GM10248 (cell line): ENCODE results near the gene PFKFB3.

ENCODE experiments used
- CTCF ChIA-PET: fragments of 300-600 bp; sonication (Branson Sonifier 250); formaldehyde crosslinking; extraction: SDS; loops from one replicate; lab custom pipeline; 2021; ENCODE audit warnings: antibody characterized with exemption; lab: Yijun Ruan, JAX
- POLR2A ChIA-PET: fragments of 350-650 bp; sonication (Branson Sonifier 250); formaldehyde crosslinking; extraction: SDS; loops from one replicate; lab custom pipeline; 2020; ENCODE audit warnings: antibody characterized with exemption; lab: Yijun Ruan, JAX
- DNase-seq: peaks from one replicate; pipeline ENCODE4 v3.0.0; 2012; ENCODE audit errors: extremely low spot score
- TF ChIP-seq, protein P1 (sequence below): IDR thresholded peaks from 2 replicates; pipeline ENCODE4 v1.5.1; 2012; ENCODE audit warnings: mild to moderate bottlenecking, low read depth; ENCODE audit errors: extremely low read depth, missing control alignments, control extremely low read depth

PFKFB3 gene

DNA sequence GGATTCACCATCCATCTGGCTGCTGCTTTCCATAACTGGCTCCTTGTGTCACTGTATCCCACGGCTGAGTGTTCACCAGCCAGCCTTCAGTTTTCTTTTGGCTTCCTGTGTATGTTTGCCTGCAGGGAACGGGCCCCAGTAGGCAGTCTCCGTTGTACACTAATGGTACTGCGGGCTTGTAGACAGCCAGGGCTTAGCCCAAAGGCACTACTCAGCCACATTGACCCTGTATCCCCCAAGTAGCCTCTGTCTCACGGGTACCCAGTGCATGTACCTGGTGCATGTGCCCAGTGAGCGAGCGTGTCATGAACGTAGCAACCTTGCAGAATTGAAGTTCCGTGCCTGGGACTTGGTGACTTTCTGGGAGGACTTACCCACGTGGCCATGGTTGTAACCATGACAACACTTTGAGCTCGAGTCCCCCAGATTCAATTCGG, 6.1 kb downstream of the PFKFB3 start:
- TF ChIP-seq, protein P1, sequence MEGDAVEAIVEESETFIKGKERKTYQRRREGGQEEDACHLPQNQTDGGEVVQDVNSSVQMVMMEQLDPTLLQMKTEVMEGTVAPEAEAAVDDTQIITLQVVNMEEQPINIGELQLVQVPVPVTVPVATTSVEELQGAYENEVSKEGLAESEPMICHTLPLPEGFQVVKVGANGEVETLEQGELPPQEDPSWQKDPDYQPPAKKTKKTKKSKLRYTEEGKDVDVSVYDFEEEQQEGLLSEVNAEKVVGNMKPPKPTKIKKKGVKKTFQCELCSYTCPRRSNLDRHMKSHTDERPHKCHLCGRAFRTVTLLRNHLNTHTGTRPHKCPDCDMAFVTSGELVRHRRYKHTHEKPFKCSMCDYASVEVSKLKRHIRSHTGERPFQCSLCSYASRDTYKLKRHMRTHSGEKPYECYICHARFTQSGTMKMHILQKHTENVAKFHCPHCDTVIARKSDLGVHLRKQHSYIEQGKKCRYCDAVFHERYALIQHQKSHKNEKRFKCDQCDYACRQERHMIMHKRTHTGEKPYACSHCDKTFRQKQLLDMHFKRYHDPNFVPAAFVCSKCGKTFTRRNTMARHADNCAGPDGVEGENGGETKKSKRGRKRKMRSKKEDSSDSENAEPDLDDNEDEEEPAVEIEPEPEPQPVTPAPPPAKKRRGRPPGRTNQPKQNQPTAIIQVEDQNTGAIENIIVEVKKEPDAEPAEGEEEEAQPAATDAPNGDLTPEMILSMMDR = no peak
- CTCF ChIA-PET = interaction anchor here (1.6 to 2.8 kb wide), 2 partner anchors 12 to 193 kb away, joined by 5 to 20 read pairs; no protein-coding TSS in a partner anchor
- POLR2A ChIA-PET = no interaction called here
- no peak for DNase-seq

DNA sequence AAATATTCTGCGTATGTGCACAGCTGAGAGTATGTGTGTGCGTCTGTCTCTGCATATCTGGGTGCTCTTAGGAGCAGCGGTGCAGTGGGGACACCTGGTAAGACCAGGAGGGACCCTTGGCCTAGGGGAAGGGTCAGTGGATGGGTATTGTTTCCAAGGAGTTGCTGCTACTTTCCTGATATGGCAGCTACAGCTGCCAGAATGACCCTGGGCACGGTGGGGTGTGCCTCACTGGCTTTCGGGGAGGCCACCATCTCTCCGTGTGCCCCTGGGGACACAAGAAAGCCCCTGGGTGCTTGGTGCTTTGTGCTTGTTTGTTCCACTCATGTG, 8.6 kb downstream of the PFKFB3 start:
- ChIA-PET CTCF (interaction anchor here (1.0 to 3.7 kb wide), 2 partner anchors 9 to 84 kb away, joined by 3 to 13 read pairs; partner anchors contain the start of gene PFKFB3), POLR2A (no interaction called here)
- TF ChIP-seq, protein P1 = no peak
- DNase-seq = no peak

DNA sequence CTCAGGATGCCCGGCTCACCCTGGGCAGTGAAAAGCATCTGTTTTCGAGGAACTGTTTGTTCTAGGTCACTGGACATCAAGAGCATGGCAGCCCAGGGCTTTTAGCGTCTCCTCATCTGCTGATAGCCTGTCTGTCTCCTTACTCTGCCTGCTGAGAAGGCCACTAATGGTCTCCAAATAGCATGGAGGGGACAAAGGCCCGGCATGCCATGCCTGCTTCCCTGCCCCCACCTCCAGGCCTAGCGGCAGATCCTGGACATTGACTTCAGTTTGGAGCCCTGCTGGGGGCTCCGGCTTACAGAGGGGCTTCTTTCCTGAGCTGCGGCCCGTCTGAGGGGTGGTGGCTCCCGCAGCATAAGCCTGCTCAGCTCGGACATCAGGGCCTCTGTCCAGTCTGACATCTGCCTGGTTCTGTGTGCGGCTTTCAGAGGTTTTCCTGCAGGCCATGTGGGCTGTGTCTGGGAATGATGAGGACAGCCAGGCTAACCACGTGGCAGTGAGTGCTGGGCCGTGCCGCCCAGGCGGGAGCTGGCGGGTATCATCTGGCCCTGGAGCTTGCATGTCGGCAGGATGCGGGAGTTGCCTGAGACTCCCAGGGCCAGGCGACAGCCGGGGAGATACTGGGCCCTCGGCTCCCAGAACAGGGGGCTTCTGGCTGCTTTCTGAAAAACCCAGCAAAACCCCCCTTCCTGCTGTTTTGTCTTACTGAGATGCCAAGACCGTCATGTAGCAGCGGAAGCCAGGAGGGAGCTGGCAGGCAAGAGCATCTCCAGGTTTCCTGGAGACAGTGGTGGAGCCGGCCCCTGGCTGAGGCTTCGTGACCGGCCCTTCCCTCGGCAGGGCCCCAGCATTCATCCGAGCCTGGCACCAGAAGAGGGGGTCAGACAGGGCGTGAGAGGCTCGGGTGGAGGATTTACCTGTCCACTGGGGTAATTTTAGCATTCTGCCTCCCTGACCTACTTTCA, 9.2 kb downstream of the PFKFB3 start:
- DNase-seq = no peak
- POLR2A ChIA-PET = interaction anchor here (0.8 kb wide), 1 partner anchor 9 kb away, joined by 3 read pairs; the partner anchor contains the start of gene PFKFB3
- TF ChIP-seq, protein P1 = no peak
- CTCF ChIA-PET = interaction anchor here (1.2 to 3.7 kb wide), 3 partner anchors 10 to 195 kb away, joined by 3 to 13 read pairs (median 6); partner anchors contain the start of gene PFKFB3

DNA sequence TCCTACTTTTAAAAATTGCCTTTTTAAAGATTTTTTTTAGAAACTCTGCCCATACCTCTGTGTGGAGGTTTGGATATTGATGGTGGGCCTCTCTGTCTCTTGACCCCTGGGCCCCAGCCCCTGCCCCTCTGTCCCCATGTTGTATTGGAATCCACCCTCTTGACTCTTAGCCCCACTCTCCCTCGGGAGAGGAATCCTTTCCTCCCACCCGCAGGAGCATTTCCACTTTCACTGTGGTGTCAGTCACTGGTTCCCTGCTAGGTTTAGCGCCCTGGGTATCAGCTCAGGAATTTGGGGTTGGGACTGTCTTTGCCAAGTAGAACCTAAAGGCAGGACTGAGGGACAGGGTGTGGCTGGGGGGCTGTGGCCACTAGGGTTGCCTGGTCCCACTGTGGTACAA, 10.1 kb downstream of the PFKFB3 start:
- no peak for DNase-seq
- ChIA-PET POLR2A (no interaction called here), CTCF (interaction anchor here (1.2 to 3.7 kb wide), 4 partner anchors 8 to 194 kb away, joined by 3 to 13 read pairs (median 6); partner anchors contain the start of gene PFKFB3)
- TF ChIP-seq, protein P1 = no peak

DNA sequence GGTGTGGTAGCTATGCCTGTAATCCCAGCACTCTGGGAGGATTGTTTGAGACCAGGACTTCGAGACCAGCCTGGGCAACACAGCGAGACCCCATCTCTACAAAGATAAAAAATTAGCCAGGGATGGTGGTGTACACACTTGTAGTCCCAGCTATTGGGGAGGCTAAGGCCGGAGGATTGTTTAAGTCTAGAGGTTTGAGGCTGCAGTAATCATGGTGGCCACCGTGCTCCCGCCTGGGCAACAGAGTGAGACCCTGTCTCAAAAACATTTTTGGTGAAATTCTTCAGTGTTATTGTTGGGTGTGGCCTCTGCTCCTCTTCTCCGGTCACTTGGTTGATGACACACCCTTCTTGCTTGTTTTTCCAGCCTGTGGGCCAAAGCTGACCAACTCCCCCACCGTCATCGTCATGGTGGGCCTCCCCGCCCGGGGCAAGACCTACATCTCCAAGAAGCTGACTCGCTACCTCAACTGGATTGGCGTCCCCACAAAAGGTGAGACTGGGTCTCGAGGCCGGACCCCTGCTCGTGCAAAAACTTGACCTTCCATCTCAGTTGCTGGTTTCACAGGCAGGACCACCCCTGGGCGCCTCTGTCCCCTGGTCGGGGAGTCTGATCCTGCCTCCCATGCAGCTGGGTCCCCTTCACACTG, 10.6 kb downstream of the PFKFB3 start:
- ChIA-PET CTCF (interaction anchor here (0.9 to 3.7 kb wide), 4 partner anchors 9 to 194 kb away, joined by 3 to 13 read pairs (median 4); partner anchors contain the start of gene PFKFB3), POLR2A (no interaction called here)
- TF ChIP-seq, protein P1 = no peak
- no peak for DNase-seq

DNA sequence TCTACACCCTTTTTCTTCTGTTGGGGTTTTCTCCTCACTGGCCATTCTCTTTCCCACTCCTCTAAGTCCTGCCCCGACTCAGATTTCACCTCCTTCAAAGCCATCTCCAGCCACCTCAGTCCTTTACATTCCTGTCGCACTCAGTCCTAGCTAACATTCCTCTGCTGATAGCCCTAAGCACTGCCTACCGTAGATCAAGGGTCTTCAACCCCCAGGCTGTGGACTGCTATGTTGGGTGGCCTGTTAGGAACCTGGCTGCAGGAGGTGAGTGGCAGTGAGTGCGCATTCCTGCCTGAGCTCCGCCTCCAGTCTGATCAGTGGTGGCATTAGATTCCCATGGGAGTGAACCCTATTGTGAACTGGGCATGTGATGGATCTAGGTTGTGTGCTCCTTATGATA, 11.2 kb downstream of the PFKFB3 start:
- TF ChIP-seq, protein P1 = no peak
- no peak for DNase-seq
- ChIA-PET CTCF (interaction anchor here (0.9 to 3.7 kb wide), 3 partner anchors 9 to 188 kb away, joined by 3 to 13 read pairs (median 5); partner anchors contain the start of gene PFKFB3), POLR2A (no interaction called here)
